BLaER1 (cell line): ENCODE data around the gene SMARCC1.

Experiments
- H3K27ac ChIP-seq: shearing (Covaris generic); formaldehyde crosslinking; 2 replicates; pipeline ENCODE4 v1.8.1; 2022
- H3K27me3 ChIP-seq: shearing (Covaris generic); formaldehyde crosslinking; 2 replicates; pipeline ENCODE4 v1.8.1; 2022
- H3K36me3 ChIP-seq: shearing (Covaris generic); formaldehyde crosslinking; 2 replicates; pipeline ENCODE4 v1.8.1; 2022
- H3K4me1 ChIP-seq: shearing (Covaris generic); formaldehyde crosslinking; 2 replicates; pipeline ENCODE4 v1.8.1; 2022
- H3K4me2 ChIP-seq: shearing (Covaris generic); formaldehyde crosslinking; 2 replicates; pipeline ENCODE4 v1.8.1; 2022
- H3K4me3 ChIP-seq: shearing (Covaris generic); formaldehyde crosslinking; 2 replicates; pipeline ENCODE4 v1.8.1; 2022
- H3K9ac ChIP-seq: shearing (Covaris generic); formaldehyde crosslinking; 2 replicates; pipeline ENCODE4 v1.8.1; 2022
- H3K9me3 ChIP-seq: shearing (Covaris generic); formaldehyde crosslinking; 2 replicates; pipeline ENCODE4 v1.8.1; 2022
- H4K20me1 ChIP-seq: shearing (Covaris generic); formaldehyde crosslinking; 2 replicates; pipeline ENCODE4 v1.8.1; 2022
- Cebpa-rat ChIP-seq: shearing (Covaris generic); IDR thresholded peaks from 2 replicates; pipeline ENCODE4 v1.8.1; 2022

The SMARCC1 gene

GRCh38 chr3:47802734-47803479 lies 21.2 kb upstream of the SMARCC1 start, which contains the start of gene DHX30:
Gene DHX30 (plus strand): TSS chr3:47803138. CDS start chr3:47810684, 7,546 bp downstream.
- Histone ChIP-seq H4K20me1 (no peaks in the 10 kb centered on the region), H3K36me3 (peaks cover 31% of the 10 kb centered on the region), H3K9ac (peak within 1 kb of the TSS; percentile 96), H3K4me2 (peak within 1 kb of the TSS; percentile 93), H3K4me3 (peak within 1 kb of the TSS; percentile 81), H3K27ac (peak within 1 kb of the TSS; percentile 95), H3K27me3 (no peaks in the 10 kb centered on the region), H3K9me3 (no peaks in the 10 kb centered on the region), H3K4me1 (peaks cover 35% of the 10 kb centered on the region)
- TF ChIP-seq Cebpa-rat = no peak

- no peak overlapping the region for H3K9ac ChIP-seq
Observed at GRCh38 chr3:47799733-47800132, 18.0 kb upstream of the SMARCC1 start.

GRCh38 chr3:47794544-47794943 lies 12.9 kb upstream of the SMARCC1 start:
- no peaks in the 10 kb centered on the region for H4K20me1 ChIP-seq
- no peak overlapping the region for H3K9ac ChIP-seq
- peaks cover 16% of the 10 kb centered on the region for H3K9me3 ChIP-seq
- no peak for TF ChIP-seq Cebpa-rat
- no peaks in the 10 kb centered on the region for H3K27me3 ChIP-seq
- peaks cover 12% of the 10 kb centered on the region for H3K4me1 ChIP-seq
- no peak overlapping the region for H3K27ac ChIP-seq
- H3K4me3 ChIP-seq = no peak overlapping the region
- no peaks in the 10 kb centered on the region for H3K36me3 ChIP-seq
- no peak overlapping the region for H3K4me2 ChIP-seq

More at GRCh38 chr3:47799733-47800132, 18.0 kb upstream of the SMARCC1 start:
- H3K4me1 ChIP-seq = peaks cover 28% of the 10 kb centered on the region
- H3K9me3 ChIP-seq = no peaks in the 10 kb centered on the region
- no peaks in the 10 kb centered on the region for H4K20me1 ChIP-seq
- no peaks in the 10 kb centered on the region for H3K36me3 ChIP-seq
- no peak overlapping the region for H3K4me2 ChIP-seq
- H3K4me3 ChIP-seq = no peak overlapping the region
- no peak overlapping the region for H3K27ac ChIP-seq
- H3K27me3 ChIP-seq = no peaks in the 10 kb centered on the region
- no peak for TF ChIP-seq Cebpa-rat

GRCh38 chr3:47792699-47793098 lies 11.0 kb upstream of the SMARCC1 start:
- H3K4me1 ChIP-seq = peaks cover 17% of the 10 kb centered on the region
- H3K9me3 ChIP-seq = peaks cover 16% of the 10 kb centered on the region
- H3K36me3 ChIP-seq = no peaks in the 10 kb centered on the region
- no peaks in the 10 kb centered on the region for H3K27me3 ChIP-seq
- H3K4me3 ChIP-seq = no peak overlapping the region
- TF ChIP-seq Cebpa-rat = no peak
- no peak overlapping the region for H3K9ac ChIP-seq
- H3K4me2 ChIP-seq = no peak overlapping the region
- no peaks in the 10 kb centered on the region for H4K20me1 ChIP-seq
- H3K27ac ChIP-seq = no peak overlapping the region

- Histone ChIP-seq H4K20me1 (no peaks in the 10 kb centered on the region), H3K4me2 (peak overlapping the region; percentile 40), H3K9ac (no peak overlapping the region), H3K9me3 (peaks cover 16% of the 10 kb centered on the region), H3K36me3 (no peaks in the 10 kb centered on the region), H3K27me3 (no peaks in the 10 kb centered on the region), H3K27ac (0 out of 2 replicates have a peak overlapping the region, but pooled peaks have one; percentile 30), H3K4me3 (no peak overlapping the region), H3K4me1 (peaks cover 17% of the 10 kb centered on the region)
- no peak for TF ChIP-seq Cebpa-rat
Observed at GRCh38 chr3:47791193-47791855, 9.6 kb upstream of the SMARCC1 start.

- Histone ChIP-seq H3K4me1 (peaks cover 36% of the 10 kb centered on the region), H4K20me1 (peaks cover 20% of the 10 kb centered on the region), H3K4me2 (peak overlapping the region; percentile 92; the same call in 1 of the 2 replicates), H3K4me3 (no peak overlapping the region), H3K27ac (peak overlapping the region; percentile 100; the same call in 1 of the 2 replicates), H3K9ac (no peak overlapping the region), H3K27me3 (no peaks in the 10 kb centered on the region), H3K36me3 (peaks cover 1% of the 10 kb centered on the region; the same call in 1 of the 2 replicates), H3K9me3 (no peaks in the 10 kb centered on the region)
- no peak for TF ChIP-seq Cebpa-rat
Observed at GRCh38 chr3:47783673-47784072, 2.0 kb upstream of the SMARCC1 start.

- peak overlapping the region; percentile 100 for H3K9ac ChIP-seq
- no peaks in the 10 kb centered on the region for H3K27me3 ChIP-seq
Observed at GRCh38 chr3:47782446-47783308, 984 bp upstream of the SMARCC1 start.

DNA sequence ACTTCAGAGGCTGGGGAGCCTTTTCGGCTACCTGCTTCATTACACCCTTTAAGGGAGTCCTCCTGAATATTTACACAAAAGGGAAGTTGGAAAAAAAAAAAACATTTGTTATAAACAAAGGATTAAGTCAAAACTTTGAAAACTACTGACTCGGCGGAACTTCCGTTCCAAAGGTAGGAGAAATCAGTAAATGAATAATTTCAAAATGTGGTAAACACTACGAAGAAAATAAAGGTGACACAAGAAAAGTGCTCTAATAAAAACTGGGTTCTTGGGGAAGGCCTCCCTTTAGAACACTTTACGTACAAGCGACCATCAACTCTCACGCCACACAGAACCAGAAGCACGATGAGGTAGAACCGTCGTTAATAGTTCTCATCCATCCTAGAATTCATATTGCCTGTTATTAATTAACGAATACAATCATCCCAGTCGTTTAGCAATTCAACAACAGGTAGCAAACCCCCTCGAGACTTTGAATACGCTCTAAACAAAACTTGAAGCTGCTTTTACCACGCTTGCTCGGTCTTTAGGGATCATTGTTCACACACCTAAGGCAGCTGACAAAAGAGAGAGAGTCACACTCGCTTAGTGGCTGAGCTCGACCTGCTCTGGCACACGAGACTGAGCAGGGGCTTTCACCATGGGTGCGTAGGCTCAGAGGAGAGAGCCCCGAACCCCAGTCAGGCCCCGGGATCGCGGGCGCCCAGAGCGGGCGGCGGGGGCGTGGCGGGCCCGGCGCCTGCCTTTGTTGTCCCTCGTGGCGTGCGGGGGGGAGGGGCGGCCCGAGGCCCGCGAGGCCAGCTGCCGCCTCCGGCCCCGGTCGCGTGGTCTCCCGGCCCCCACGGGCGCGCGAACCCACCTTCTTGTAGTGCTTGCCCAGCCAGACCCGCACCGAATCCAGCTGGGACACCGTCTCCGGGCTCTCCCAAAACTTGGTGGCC lies 680 bp downstream of the SMARCC1 start:
- Histone ChIP-seq H3K27me3 (no peaks in the 10 kb centered on the region), H3K4me1 (peaks cover 48% of the 10 kb centered on the region), H4K20me1 (peaks cover 47% of the 10 kb centered on the region), H3K27ac (peak overlapping the region; percentile 100), H3K9me3 (no peaks in the 10 kb centered on the region), H3K9ac (peak overlapping the region; percentile 100), H3K4me3 (peak overlapping the region; percentile 98), H3K4me2 (peak overlapping the region; percentile 92), H3K36me3 (peaks cover 25% of the 10 kb centered on the region; the same call in 1 of the 2 replicates)
- no peak for TF ChIP-seq Cebpa-rat

More at GRCh38 chr3:47782446-47783308, 984 bp upstream of the SMARCC1 start:
- Histone ChIP-seq H3K27ac (peak overlapping the region; percentile 100), H3K9me3 (no peaks in the 10 kb centered on the region), H3K4me1 (peaks cover 40% of the 10 kb centered on the region), H3K36me3 (peaks cover 9% of the 10 kb centered on the region; the same call in 1 of the 2 replicates), H3K4me2 (peak overlapping the region; percentile 92), H3K4me3 (peak overlapping the region; percentile 98), H4K20me1 (peaks cover 30% of the 10 kb centered on the region)
- TF ChIP-seq Cebpa-rat = no peak
